ENCODE results near the gene HNF1A.

- TF ChIP-seq EP300 (IDR thresholded peaks at IDR 0.05) = no peak
- no peak for TF ChIP-seq CTCF (IDR thresholded peaks at IDR 0.05)
Observed at GRCh38 chr12:120933786-120934185, 44.6 kb upstream of the HNF1A start.
